ENCODE measurements around the gene PRR35. TPM values are rescaled to one million over a fixed set of nuclear protein-coding genes. Genes with fewer than 3 reads are reported as not detected.
A peak's percentile ranks its signal among the peaks of the same experiment; 100 is the strongest.

The PRR35 gene
- total RNA-seq, 2 experiments from 2014 or later = not detected

DNA sequence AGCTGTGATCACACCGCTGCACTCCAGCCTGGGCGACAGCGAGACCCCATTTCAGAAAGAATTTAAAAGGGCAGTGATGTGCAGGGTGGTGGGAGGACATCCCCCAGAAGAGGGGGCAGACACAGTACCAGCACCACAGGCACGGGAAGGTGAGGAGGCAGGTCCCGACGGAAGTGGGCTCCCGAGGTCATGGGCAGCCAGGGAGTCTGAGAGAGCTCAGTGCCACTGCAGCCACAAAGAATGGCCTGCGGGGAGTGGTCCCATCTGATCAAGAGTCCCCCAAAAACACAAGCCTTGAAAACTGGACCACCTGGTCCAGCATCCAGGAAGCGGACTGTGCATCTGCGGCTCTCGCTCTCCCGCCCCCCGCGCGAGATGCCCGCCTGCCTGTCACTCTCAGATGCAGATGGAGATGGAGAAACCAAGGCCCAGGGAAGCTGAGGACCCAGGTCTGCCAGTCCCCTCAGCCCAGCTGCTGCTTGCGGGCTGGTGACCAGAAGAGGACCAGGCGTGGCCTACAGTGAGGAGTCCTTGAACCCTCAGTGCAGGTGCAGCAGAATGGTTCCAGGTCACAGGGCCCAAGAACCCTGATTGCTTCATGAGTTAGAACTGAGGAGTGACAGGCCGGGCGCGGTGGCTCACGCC is 37.0 kb upstream of the PRR35 start:
- H3K4me3 Mint-ChIP-seq = no peak overlapping the region
- H3K27me3 Mint-ChIP-seq = no peaks in the 10 kb centered on the region
- peaks cover 23% of the 10 kb centered on the region for H3K4me1 Mint-ChIP-seq
- DNase-seq = no peak
- CTCF ChIA-PET = no interaction called here
- H3K9me3 Mint-ChIP-seq = no peaks in the 10 kb centered on the region
- peaks cover 2% of the 10 kb centered on the region for H3K36me3 Mint-ChIP-seq (ENCODE audit: low read depth)
- POLR2A ChIA-PET = no interaction called here
- H3K27ac Mint-ChIP-seq = peak overlapping the region; percentile 36

DNA sequence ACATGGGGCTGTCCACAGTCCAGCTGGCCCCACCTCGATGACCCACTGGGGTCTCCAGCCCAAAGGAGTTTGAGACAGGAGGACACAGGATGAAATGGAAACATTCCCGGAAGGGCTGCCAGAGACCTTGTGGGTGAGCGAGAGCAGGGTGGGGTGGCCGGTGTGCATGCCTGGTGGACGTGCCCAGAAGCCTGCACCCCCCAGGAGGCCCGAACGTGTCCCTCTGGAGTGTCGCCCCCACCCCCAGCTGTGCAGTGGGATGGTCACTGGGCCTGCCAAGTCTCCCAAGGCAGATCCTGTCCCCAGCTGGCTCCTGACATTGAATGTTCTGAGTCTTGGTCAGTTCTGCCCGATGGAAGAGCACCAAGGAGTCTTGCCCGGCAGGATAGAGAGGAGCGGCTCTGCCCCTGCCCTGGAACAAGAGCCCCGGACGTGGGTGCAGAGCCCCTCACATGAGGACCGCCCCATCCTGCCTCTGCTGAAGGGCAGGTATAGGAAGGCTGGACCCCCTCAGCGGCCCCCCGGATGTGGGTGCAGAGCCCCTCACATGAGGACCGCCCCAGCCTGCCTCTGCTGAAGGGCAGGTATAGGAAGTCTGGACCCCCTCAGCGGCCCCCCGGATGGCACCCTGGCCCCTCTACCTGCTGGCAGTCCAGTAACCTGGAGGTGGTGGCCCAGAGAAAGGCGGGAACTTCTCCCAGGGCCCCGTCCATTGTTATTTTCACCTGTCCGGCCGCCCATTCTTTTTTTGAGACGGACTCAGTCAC is 35.7 kb upstream of the PRR35 start:
- Mint-ChIP-seq H3K27ac (peak overlapping the region; percentile 57), H3K27me3 (no peaks in the 10 kb centered on the region), H3K36me3 (ENCODE audit: low read depth) (peaks cover 7% of the 10 kb centered on the region), H3K4me3 (no peak overlapping the region), H3K4me1 (peaks cover 32% of the 10 kb centered on the region), H3K9me3 (no peaks in the 10 kb centered on the region)
- no peak for DNase-seq
- CTCF ChIA-PET = no interaction called here
- POLR2A ChIA-PET = no interaction called here

DNA sequence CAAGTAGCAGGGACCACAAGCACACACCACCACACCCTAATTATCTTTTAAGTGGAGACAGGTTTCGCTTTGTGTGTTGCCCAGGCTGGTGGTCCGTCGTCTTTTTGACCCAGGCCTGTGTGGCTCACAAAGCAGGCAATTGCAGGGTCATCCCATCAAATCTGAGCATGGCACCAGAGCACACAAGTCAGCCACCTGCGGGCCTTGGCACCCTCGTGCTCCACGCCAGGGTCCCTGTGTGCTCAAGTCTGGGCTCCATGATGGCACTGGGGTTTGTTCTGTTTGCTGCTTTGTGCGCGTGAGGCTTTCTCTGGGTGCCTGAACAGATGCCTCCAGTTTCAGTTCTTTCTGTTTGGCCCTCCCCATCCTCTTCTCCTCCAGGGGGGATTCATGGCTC is 35.1 kb upstream of the PRR35 start:
- POLR2A ChIA-PET = no interaction called here
- peak overlapping the region; percentile 87 for H3K4me3 Mint-ChIP-seq
- peak overlapping the region; percentile 92 for H3K27ac Mint-ChIP-seq
- no peaks in the 10 kb centered on the region for H3K27me3 Mint-ChIP-seq
- H3K4me1 Mint-ChIP-seq = peaks cover 38% of the 10 kb centered on the region
- CTCF ChIA-PET = interaction anchor here (1.5 kb wide), 1 partner anchor 11 kb away, joined by 3 read pairs; no protein-coding TSS in a partner anchor
- DNase-seq = no peak
- H3K9me3 Mint-ChIP-seq = no peaks in the 10 kb centered on the region
- H3K36me3 Mint-ChIP-seq (ENCODE audit: low read depth) = peaks cover 7% of the 10 kb centered on the region

DNA sequence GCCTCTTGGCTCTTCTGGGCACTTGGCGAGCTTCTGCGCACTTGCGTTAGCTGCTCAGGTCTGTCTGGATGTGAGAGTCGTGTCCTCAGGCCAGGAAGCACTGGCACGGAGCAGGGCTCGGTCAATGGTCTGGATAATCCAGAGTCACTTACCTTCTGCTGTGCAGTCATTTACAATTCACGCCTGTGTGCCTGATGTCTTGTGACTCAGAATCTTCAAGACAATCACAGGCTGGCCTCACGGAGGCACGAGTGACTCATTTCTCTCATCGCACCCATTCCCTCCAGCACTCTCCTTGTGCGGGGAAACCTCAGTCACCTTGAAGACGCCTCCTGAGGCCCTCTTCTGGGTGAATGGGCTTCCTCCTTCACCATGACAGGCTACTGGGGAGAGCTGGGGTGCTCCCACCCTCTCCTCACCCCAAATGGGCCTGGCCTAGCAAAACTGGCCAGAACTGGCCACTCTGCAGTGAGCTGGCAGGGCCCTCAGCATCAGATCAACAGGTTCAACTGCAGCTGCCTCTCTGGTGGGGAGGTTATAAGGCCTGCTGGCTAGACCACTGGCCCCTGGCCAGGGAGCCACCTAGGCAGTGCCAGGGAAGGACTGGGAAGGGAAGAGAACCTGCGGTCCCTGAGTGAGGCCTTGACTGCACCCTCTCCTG is 34.5 kb upstream of the PRR35 start:
- CTCF ChIA-PET = interaction anchor here (0.5 to 1.5 kb wide), 2 partner anchors 10 to 302 kb away, joined by 3 read pairs; no protein-coding TSS in a partner anchor
- Mint-ChIP-seq H3K4me1 (peaks cover 40% of the 10 kb centered on the region), H3K9me3 (no peaks in the 10 kb centered on the region), H3K27ac (peak overlapping the region; percentile 92), H3K4me3 (peak overlapping the region; percentile 87), H3K27me3 (no peaks in the 10 kb centered on the region), H3K36me3 (ENCODE audit: low read depth) (peaks cover 7% of the 10 kb centered on the region)
- POLR2A ChIA-PET = no interaction called here
- DNase-seq = peak; percentile 68

DNA sequence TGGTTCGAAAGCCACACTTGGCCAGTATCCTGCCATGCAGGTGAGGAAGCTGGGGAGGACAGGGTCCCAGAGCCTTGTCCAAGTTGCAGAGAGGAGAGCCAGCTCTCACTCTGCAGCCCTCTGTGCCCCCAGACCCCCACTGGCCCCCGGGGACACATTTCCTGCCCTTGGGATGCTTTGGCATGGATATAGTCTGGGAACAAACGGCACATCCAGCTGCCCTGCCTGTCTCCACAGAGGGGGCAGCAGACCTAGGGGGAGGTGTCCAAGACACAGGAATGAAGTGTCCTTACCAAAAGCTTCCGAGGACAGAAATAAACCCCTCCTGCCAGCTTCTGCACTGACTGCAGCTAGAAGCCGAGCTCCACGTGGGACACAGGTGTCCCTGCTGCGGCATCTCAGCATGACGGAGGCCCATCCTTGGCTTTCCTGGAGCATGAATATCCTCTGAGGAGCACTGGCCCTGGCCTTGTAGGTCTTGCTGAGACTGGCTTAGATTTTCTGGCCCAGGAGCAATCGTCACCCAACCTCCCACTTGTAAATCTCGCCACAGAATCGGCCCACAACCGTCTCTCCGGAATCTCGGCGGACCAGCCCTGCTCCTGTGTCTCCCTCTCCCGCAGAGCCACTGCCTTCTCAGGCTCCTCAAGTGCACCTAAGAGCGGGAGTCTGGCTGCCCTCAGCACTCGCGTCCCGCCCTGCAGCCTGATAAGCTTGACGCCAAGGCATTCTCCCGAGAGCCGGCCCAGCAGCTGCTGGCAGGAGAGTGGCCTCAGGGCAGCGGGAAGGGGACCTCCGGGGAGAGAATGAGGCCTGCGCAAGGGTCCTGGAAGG is 33.8 kb upstream of the PRR35 start:
- H3K4me3 Mint-ChIP-seq = peak overlapping the region; percentile 87
- H3K36me3 Mint-ChIP-seq (ENCODE audit: low read depth) = peaks cover 7% of the 10 kb centered on the region
- ChIA-PET CTCF (interaction anchor here (0.5 to 1.5 kb wide), 3 partner anchors 9 to 303 kb away, joined by 3 read pairs; no protein-coding TSS in a partner anchor), POLR2A (interaction anchor here (0.7 kb wide), 1 partner anchor 110 kb away, joined by 3 read pairs; the partner anchor contains the start of gene METTL26)
- peak overlapping the region; percentile 92 for H3K27ac Mint-ChIP-seq
- H3K9me3 Mint-ChIP-seq = no peaks in the 10 kb centered on the region
- H3K4me1 Mint-ChIP-seq = peaks cover 40% of the 10 kb centered on the region
- DNase-seq = peak; percentile 27
- H3K27me3 Mint-ChIP-seq = no peaks in the 10 kb centered on the region

DNA sequence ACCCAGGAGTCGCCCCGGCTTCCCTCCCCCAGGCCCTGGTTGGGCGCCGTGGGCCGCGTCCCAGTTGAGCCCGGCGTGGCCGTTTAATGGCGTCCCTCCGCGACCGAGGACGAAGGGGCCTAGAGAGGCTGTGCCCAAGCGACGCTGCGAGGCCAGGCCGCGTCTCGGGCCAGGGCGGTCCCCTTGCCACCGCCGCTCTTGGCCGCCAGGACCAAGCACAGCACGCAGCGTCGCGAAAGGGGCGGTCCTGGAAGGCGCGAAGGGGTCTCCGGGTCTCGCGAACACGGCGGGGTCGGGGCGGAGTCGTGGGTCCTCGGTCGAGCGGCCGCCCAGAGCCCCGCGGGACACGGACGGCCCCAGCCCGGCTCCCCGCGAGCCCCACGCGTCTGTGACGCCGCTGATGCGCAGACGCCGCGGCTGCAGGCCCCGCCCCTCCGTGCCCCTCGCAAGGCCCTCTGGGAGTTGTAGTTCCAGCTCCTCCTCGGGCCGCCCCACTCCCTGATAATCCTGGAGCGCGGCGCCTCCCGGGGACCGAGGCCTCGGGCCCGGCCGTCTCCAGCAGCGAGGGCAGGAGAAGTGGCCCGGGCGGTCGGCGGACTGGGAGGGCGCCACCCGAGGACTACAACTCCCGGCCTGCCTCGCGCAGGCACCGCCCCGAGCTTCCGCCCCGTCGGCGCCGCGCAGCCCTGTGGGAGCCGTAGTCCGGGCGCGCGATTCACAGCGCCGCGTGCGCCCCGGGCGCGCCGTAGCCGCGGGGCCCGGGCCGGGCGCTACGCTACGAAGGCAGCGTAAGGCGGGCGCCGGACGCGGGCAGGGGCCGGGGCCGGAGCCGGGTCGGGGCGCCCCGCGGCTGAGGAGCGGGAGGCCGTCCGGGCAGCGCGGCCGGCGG is 32.9 kb upstream of the PRR35 start, which contains the start of gene CAPN15:
Gene CAPN15, plus strand, starts transcription at position 698 of the 889 bp plus-strand sequence. CDS start 19,127 bp downstream, outside the sequence.
- no peaks in the 10 kb centered on the region for H3K9me3 Mint-ChIP-seq
- ChIA-PET POLR2A (interaction anchor here (0.7 kb wide), 1 partner anchor 109 kb away, joined by 3 read pairs; the partner anchor contains the start of gene METTL26), CTCF (interaction anchor here (0.7 to 0.9 kb wide), 2 partner anchors 12 to 35 kb away, joined by 3 read pairs; no protein-coding TSS in a partner anchor)
- DNase-seq = peak; percentile 83
- peak within 1 kb of the TSS; percentile 92 for H3K27ac Mint-ChIP-seq
- H3K4me3 Mint-ChIP-seq = peak within 1 kb of the TSS; percentile 91
- no peaks in the 10 kb centered on the region for H3K27me3 Mint-ChIP-seq
- peaks cover 40% of the 10 kb centered on the region for H3K4me1 Mint-ChIP-seq
- H3K36me3 Mint-ChIP-seq (ENCODE audit: low read depth) = peaks cover 7% of the 10 kb centered on the region

DNA sequence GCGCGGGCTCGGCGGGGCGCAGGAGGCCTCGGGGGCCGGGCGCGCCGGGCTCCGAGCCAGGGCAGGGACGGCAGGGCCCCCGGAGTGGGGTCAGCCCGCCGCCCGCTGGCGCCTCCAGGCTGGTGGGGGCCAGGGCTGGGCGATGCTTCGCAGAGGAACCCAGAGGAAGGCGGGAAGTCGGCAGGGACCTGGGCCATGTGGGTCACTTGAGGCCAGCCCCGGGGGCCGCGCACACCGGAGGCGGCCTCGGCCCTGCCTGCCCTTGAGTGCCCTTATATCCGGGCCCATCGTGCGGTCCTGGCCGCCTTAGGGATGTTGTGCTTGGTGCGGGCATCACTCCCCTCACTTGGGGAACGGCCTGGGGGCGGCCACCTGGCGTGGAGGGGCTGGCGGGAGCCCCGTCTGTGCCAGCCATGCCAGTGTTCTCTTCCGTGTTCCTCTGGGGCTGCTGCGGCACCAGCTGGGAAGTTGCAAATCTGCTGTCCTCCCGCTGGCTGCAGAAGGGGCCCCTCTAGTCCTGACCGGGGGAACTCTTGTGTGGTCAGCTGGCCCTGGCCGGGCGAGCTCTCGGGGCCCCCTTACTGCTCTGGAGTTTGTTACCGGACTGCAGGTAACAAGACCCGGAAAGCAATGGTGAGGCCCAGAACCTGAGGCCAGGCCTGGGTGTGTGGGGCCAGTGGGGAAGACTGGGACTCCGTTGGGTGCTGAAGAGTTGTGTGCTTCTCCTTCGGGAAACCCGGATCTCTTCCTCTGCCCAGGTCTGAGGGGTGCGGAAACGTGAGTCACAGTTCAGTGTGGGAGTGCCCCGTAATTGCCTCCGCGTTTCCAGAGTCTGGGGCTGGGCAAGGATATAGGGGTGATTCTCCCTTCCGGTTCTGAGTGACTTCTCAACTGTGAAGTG is 31.8 kb upstream of the PRR35 start:
- Mint-ChIP-seq H3K9me3 (no peaks in the 10 kb centered on the region), H3K27me3 (no peaks in the 10 kb centered on the region), H3K4me3 (peak overlapping the region; percentile 91), H3K27ac (peak overlapping the region; percentile 92), H3K4me1 (peaks cover 40% of the 10 kb centered on the region), H3K36me3 (ENCODE audit: low read depth) (peaks cover 7% of the 10 kb centered on the region)
- peak; percentile 28 for DNase-seq
- CTCF ChIA-PET = interaction anchor here (0.9 kb wide), 1 partner anchor 34 kb away, joined by 3 read pairs; no protein-coding TSS in a partner anchor
- POLR2A ChIA-PET = interaction anchor here (0.6 kb wide), 1 partner anchor 195 kb away, joined by 5 read pairs; no protein-coding TSS in a partner anchor

DNA sequence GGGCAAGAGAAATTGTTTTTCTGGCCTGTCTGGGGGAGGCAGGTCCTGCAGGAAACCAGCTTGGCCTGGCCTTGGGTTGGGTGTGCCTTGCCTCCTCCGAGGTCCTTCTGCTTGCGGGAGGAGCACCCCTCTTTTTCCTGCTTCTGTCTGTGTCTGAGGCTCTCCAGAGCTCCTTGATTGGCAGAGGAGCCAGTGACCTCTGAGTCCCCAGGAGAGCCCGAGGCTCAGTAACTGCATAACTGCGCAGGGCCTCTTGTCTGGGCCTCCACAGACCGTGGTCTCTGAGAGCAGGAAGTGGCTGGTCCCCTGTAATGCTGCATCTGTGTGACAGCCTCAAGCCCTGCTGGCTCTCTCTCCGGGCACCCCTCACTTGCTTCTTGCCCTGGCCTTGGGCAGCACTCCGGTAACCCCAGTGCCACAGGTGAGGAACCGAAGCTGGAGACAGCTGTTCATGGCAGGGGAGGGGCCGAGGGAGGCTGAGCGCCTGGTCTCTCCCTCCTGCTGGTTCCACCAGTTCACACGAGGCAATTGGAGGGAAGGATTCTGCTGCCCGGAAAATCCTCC is 31.1 kb upstream of the PRR35 start:
- H3K9me3 Mint-ChIP-seq = no peaks in the 10 kb centered on the region
- H3K27me3 Mint-ChIP-seq = no peaks in the 10 kb centered on the region
- peak overlapping the region; percentile 91 for H3K4me3 Mint-ChIP-seq
- peak; percentile 44 for DNase-seq
- H3K27ac Mint-ChIP-seq = peak overlapping the region; percentile 92
- peaks cover 39% of the 10 kb centered on the region for H3K4me1 Mint-ChIP-seq
- CTCF ChIA-PET = interaction anchor here (0.6 kb wide), 1 partner anchor 895 kb away, joined by 3 read pairs; no protein-coding TSS in a partner anchor
- peaks cover 7% of the 10 kb centered on the region for H3K36me3 Mint-ChIP-seq (ENCODE audit: low read depth)
- POLR2A ChIA-PET = interaction anchor here (0.6 kb wide), 1 partner anchor 196 kb away, joined by 5 read pairs; no protein-coding TSS in a partner anchor

DNA sequence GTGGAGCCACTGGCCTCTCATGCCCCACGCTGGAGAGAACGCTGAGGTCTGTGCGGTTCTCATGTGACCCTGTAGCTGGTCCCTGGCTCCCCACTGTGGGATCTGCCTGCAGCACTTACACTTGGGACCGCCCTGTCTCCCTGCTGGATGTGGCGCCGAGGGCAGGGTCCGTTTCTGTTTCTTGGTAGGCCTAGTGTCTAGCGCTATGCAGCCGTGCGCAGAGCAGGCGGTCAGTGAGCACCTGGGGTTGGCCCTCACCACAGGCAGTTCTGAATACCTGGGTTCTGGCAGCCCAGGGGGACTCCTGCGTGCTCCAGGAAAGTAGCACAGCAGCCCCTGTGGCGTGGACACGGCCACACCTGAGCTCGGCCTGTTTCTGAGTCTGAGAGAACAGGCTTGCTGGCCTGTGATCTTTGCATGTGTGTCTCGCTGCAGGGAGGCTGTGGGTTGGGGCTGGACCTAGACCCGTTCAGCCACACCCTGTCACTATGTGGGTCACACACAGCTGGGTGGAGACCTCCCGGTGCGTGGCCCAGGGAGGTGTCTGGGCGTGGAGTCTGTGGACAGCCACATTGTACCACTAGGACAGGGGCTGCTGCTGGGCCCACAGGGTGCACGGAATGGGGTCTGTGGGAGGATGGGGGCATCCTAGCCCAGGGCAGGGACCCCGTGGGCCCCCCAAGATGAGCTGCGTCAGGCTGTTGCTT is 29.9 kb upstream of the PRR35 start:
- Mint-ChIP-seq H3K9me3 (no peaks in the 10 kb centered on the region), H3K4me1 (peaks cover 31% of the 10 kb centered on the region), H3K36me3 (ENCODE audit: low read depth) (peaks cover 7% of the 10 kb centered on the region), H3K27ac (peak overlapping the region; percentile 79), H3K4me3 (peak overlapping the region; percentile 91), H3K27me3 (no peaks in the 10 kb centered on the region)
- ChIA-PET CTCF (no interaction called here), POLR2A (interaction anchor here (0.6 kb wide), 1 partner anchor 155 kb away, joined by 3 read pairs; no protein-coding TSS in a partner anchor)
- no peak for DNase-seq

Measured in activated CD4-positive, alpha-beta T cell treated with anti-CD3 and anti-CD28 coated beads, Interleukin-2, amount 10 ng/mL, durations not matched to agents 7 days and 5 days (primary cell).